ENCODE results near the gene SEPTIN11. TPM values are rescaled to one million over a fixed set of nuclear protein-coding genes. Genes with fewer than 3 reads are reported as not detected.

The SEPTIN11 gene
- polyA plus RNA-seq, 1 experiment = 346 TPM

DNA sequence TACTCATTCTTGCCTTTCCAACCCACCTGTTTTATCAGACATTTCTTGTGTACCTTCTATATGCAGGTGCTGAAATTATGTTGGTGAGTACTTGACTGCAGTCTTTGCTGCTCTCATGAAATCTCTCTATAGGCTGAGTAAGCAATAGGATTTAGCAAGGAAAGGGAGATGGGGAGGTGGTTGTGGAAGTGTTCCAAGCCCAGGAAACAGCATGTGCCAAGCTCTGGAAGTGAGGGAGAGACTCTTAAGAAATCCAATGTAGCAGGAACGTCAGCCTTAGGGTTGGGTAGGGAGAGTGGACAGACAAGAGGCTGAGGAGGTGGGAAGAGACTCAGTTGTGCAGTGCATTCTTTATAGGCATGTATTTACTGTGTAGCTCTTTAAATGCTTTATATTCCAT is 5.6 kb downstream of the SEPTIN11 start:
- no peak overlapping the region for H3K4me3 ChIP-seq (ENCODE audit: low read depth, low read length)
- ChIA-PET POLR2A (no interaction called here), CTCF (interaction anchor here (0.6 kb wide), 1 partner anchor 26 kb away, joined by 3 read pairs; no protein-coding TSS in a partner anchor)
- TF ChIP-seq, protein P1, sequence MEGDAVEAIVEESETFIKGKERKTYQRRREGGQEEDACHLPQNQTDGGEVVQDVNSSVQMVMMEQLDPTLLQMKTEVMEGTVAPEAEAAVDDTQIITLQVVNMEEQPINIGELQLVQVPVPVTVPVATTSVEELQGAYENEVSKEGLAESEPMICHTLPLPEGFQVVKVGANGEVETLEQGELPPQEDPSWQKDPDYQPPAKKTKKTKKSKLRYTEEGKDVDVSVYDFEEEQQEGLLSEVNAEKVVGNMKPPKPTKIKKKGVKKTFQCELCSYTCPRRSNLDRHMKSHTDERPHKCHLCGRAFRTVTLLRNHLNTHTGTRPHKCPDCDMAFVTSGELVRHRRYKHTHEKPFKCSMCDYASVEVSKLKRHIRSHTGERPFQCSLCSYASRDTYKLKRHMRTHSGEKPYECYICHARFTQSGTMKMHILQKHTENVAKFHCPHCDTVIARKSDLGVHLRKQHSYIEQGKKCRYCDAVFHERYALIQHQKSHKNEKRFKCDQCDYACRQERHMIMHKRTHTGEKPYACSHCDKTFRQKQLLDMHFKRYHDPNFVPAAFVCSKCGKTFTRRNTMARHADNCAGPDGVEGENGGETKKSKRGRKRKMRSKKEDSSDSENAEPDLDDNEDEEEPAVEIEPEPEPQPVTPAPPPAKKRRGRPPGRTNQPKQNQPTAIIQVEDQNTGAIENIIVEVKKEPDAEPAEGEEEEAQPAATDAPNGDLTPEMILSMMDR (IDR thresholded peaks at IDR 0.05; ENCODE audit: insufficient read depth, low read depth, low read length) = no peak
- DNase-seq (ENCODE audit: low read depth) = no peak
- H3K27me3 ChIP-seq (ENCODE audit: control insufficient read depth, insufficient read depth, low read length) = no peaks in the 10 kb centered on the region
- peaks cover 11% of the 10 kb centered on the region for H3K36me3 ChIP-seq (ENCODE audit: control insufficient read depth, insufficient read depth, low read length)

- ChIA-PET POLR2A (interaction anchor here (0.6 to 0.7 kb wide), 3 partner anchors 20 to 177 kb away, joined by 5 to 27 read pairs (median 8); no protein-coding TSS in a partner anchor), CTCF (interaction anchor here (0.6 to 1.3 kb wide), 3 partner anchors 9 to 62 kb away, joined by 3 to 4 read pairs (median 3); no protein-coding TSS in a partner anchor)
- H3K36me3 ChIP-seq (ENCODE audit: control insufficient read depth, insufficient read depth, low read length) = peaks cover 10% of the 10 kb centered on the region
- H3K4me3 ChIP-seq (ENCODE audit: low read depth, low read length) = no peak overlapping the region
- TF ChIP-seq, protein P1 (IDR thresholded peaks at IDR 0.05; ENCODE audit: insufficient read depth, low read depth, low read length) = no peak
- DNase-seq (ENCODE audit: low read depth) = no peak
- no peaks in the 10 kb centered on the region for H3K27me3 ChIP-seq (ENCODE audit: control insufficient read depth, insufficient read depth, low read length)
Measured at GRCh38 chr4:76957004-76957738, 7.6 kb downstream of the SEPTIN11 start.

GRCh38 chr4:76958891-76959290 is 9.3 kb downstream of the SEPTIN11 start:
- Histone ChIP-seq H3K36me3 (ENCODE audit: control insufficient read depth, insufficient read depth, low read length) (peaks cover 10% of the 10 kb centered on the region), H3K4me3 (ENCODE audit: low read depth, low read length) (no peak overlapping the region), H3K27me3 (ENCODE audit: control insufficient read depth, insufficient read depth, low read length) (no peaks in the 10 kb centered on the region)
- no peak for DNase-seq (ENCODE audit: low read depth)
- CTCF ChIA-PET = interaction anchor here (0.6 to 0.7 kb wide), 2 partner anchors 526 to 824 kb away, joined by 3 read pairs; no protein-coding TSS in a partner anchor
- POLR2A ChIA-PET = interaction anchor here (0.6 kb wide), 1 partner anchor 74 kb away, joined by 6 read pairs; no protein-coding TSS in a partner anchor
- TF ChIP-seq, protein P1 (IDR thresholded peaks at IDR 0.05; ENCODE audit: insufficient read depth, low read depth, low read length) = no peak

GRCh38 chr4:76960014-76960413 is 10.5 kb downstream of the SEPTIN11 start:
- ChIA-PET CTCF (interaction anchor here (0.7 kb wide), 1 partner anchor 36 kb away, joined by 3 read pairs; no protein-coding TSS in a partner anchor), POLR2A (no interaction called here)
- Histone ChIP-seq H3K4me3 (ENCODE audit: low read depth, low read length) (no peak overlapping the region), H3K27me3 (ENCODE audit: control insufficient read depth, insufficient read depth, low read length) (no peaks in the 10 kb centered on the region), H3K36me3 (ENCODE audit: control insufficient read depth, insufficient read depth, low read length) (peaks cover 7% of the 10 kb centered on the region)
- TF ChIP-seq, protein P1 (IDR thresholded peaks at IDR 0.05; ENCODE audit: insufficient read depth, low read depth, low read length) = no peak
- DNase-seq (ENCODE audit: low read depth) = no peak

- ChIA-PET POLR2A (interaction anchor here (0.6 to 1.0 kb wide), 3 partner anchors 9 to 813 kb away, joined by 3 to 5 read pairs (median 4); no protein-coding TSS in a partner anchor), CTCF (interaction anchor here (1.5 kb wide), 1 partner anchor 15 kb away, joined by 3 read pairs; no protein-coding TSS in a partner anchor)
- peaks cover under 1% of the 10 kb centered on the region for H3K36me3 ChIP-seq (ENCODE audit: control insufficient read depth, insufficient read depth, low read length)
- no peak for DNase-seq (ENCODE audit: low read depth)
- no peaks in the 10 kb centered on the region for H3K27me3 ChIP-seq (ENCODE audit: control insufficient read depth, insufficient read depth, low read length)
- no peak overlapping the region for H3K4me3 ChIP-seq (ENCODE audit: low read depth, low read length)
- TF ChIP-seq, protein P1 (IDR thresholded peaks at IDR 0.05; ENCODE audit: insufficient read depth, low read depth, low read length) = no peak
Measured at GRCh38 chr4:76962406-76963130, 13.0 kb downstream of the SEPTIN11 start.
